ENCODE data around the gene AOC1.

AOC1 gene

DNA sequence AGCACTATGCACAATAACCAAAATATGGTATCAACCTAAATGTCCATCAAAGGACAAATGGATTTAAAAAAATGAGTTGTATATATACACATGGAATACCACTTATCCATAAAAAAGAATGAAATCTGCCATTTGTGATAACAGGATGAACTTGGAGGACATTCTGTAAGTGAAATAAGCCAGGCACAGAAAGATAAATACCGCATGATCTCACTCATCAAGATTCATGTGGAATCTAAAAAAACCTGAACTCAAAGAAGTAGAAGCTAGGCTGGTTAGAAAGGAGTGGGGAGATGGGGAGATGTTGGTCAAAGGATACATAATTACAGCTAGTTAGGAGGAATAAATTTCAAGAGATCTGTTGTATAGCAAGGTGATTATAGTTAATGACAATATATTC lies 17.3 kb upstream of the AOC1 start:
- DNase-seq, result no peak

- no peak for DNase-seq
Measured at GRCh38 chr7:150835702-150836280, 16.5 kb upstream of the AOC1 start.

DNA sequence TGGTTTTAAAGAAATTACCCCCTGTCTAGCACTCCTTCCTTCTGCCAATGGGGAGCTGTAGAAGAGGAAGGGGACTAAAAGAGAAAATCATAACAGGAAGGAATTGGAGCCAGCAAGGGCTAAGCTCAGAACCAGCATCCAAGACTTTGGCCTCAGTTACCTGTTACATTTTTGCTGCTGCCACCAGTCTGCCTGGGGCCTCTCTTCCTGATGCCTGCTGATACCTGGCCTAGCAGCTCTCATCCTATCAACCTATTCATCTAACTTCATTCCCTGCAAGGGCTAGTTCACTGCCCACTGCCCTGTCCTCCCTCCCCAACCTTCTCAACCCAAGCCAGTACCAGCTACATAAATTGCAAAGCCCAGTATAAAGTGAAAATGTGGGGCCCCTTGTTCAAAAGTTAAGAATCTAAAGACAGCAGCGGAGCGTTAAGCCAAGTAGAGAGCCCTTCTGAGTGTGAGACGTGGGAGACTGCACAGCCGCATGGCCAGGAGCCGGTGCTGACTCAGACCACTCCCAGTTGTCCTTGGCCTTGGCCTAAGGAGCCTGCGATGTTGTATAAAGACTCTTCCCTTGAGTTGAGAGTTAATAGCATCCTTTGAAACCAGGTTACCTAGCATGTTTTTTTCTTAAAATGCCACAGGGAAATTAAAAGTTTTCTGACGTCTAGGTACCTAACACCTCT lies 13.2 kb upstream of the AOC1 start:
- no peak for DNase-seq

DNA sequence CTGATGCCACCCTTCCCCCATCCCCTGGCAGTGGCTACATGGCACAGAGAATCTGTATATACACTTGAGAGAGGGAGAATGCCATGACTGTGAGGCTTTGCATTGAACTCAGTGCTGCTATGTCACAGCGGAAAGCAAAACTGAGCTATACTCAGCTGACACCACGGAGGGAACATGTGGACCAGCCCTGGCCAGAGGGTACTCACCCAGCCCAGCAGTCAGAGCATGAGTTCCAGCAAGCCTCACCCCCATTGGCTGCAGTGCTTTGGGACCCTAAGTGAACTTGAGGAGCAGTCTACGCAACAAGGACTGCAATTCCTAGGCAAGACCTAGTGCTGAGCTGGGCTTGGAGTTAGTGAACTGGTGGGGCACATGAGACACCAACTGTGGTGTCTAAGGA lies 10.3 kb upstream of the AOC1 start:
- DNase-seq, result no peak

DNA sequence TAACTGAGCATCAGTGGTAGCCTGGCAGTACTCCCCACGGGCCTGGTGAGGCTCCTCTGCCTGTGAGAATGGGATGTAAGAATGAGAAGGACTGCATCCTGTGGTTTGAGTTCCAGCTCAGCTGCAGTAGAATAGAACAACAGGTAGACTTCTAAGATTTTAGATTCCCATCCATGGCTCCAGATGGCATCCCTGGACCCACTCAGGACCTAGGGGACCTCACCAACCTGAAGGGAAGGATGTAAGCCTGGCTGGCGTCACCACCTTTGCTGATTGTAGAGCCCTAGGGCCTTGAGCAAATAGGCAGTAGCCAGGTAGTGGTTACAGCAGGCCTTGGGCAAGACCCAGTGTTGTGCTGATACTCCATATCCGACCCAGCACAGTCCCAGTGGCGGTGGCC lies 9.6 kb upstream of the AOC1 start:
- no peak for DNase-seq

GRCh38 chr7:150845421-150845861 lies 6.9 kb upstream of the AOC1 start:
- no peak for DNase-seq

DNA sequence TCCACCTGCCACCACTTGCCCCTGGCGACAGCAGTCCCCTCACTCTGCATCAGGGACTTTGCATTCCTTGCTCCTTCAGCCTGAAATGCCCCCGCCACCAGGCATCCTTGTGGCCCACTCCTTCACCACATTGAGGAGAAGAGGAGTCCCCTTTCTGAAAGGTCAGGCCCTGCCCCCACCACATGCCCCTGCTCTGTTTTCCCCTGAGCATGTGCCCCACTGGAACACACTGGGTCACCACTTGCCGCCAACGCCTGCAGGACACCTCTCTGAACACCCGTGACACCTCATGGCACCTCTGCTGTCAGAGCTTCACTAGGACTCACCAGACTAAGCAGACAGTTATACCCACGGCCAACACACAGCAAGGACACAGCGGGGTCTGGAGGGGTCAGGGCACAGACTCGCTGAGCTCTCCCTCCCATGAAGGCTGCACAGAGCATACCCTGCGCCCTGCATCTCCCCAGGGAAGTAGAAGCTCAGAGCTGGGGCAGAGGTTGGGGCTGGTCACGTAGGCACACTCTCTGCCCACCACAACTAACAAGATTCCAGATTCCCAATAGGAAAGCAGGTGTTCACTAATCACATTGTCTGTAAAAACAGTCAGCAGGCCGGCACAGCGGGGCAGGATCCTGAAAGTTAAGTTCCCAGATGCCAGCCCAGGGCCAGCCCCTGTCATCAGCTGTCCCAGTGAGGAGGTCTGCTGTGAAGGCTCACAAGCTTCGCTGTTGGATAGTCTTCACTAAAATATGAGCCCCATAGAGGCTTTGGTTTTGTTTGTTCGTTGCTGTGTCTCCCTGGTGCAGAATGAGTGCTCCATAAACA lies 5.8 kb upstream of the AOC1 start:
- no peak for DNase-seq

DNA sequence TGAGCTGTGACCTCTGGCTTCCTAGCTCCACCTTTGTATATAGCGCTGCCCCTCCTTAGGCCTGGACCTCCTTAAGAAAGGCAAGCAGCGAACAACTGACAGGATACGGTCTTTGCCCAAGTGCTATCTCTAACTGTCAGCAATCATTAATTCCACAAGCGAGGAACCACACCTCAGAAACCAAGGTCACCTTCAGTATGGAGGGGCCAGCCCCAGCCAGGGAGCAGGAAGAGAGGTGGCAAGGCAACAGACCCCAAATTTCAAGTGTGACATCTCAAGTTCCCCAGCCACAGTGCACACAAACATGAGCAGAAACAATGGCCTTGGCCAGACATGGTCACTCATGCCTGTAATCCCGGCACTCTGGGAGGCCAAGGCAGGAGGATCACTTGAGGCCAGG lies 4.8 kb upstream of the AOC1 start:
- no peak for DNase-seq

DNA sequence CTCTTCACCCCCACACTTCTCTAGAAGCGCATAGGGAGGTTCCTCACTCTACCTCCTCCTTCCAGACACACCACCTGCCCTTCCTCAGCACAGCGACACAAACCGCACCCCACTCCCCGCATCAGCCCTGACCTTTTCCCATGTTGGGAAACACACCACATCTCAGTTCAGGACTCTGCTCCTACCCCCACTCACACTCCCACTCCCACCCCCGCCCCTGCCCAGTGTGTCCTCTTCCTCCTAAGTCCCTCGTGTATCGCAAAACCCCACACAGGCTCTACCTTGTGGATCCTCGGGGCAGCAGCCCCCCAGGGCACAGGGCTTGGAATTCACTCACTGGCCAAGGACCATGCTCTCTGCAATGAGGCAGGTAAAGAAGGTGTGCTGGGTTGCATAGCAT lies 4.2 kb upstream of the AOC1 start:
- no peak for DNase-seq

DNA sequence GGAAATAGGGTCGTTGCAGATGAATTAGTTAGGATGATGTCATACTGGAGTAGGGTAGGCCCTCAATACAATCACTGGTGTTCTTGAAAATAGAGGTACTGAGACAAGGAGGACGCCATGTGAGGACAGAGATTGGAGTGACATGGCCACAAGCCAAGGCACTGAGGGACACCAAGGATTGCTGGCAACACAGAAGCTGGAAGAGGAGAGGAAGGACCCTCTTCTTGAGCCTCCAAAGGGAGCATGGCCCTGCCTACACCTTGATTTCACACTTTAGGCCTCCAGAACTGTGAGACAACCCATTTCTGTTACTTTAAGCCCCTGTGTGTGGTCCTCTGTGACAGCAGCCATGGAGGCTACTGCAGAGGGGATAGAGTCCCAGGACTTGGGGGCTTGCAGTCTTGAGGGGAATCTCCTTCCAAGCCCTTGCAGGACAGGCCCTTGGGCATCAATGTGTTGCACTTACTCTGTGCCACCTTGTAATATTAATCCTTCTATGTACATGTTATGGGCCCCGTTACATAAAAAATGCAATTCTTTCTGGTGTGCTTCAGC lies 3.7 kb upstream of the AOC1 start:
- no peak for DNase-seq

GRCh38 chr7:150849204-150849775 lies 3.0 kb upstream of the AOC1 start:
- DNase-seq, result no peak

GRCh38 chr7:150850273-150850672 lies 2.0 kb upstream of the AOC1 start:
- DNase-seq, result no peak

DNA sequence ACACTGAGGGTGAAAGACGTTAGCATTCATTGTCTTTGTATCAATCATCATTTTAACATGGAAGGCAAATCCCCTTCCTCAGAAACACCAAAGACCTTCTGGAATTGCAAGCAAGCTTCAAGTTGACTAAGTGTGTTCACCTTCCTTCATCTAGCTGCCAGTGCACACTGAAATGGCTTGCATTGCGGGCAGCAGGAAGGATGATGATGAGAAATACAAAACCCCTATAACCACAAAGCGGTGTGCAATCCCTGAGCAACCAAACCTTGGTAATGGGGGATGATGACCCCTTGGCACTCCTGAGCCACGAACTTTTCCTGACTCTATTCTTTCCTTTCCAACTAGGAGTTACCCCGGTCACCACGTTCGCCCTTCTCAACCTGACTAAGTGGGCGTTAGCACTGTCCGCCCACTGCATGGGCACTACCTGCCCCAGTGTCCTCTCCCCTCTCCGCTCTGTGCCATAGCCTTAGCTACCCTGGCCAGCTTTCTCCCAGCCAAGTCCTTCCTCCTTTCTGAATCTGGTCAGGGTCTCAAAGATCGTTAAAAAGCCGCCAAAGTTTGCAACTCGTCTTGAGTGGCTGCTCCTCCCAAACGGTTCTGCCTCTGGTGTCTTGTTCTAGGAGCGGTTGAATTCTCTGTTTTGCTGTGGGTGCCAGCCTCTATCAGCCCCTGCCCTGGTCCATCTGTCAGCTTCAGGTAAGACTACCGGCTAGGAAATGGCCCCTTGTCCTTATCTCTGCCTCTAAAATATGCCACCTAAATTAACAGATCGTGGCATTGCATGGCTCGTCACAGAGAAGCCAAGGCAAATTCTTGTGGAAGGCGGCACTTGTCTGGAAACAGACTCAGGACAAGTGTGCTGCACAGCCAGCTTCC lies 586 bp upstream of the AOC1 start:
- no peak for DNase-seq

DNA sequence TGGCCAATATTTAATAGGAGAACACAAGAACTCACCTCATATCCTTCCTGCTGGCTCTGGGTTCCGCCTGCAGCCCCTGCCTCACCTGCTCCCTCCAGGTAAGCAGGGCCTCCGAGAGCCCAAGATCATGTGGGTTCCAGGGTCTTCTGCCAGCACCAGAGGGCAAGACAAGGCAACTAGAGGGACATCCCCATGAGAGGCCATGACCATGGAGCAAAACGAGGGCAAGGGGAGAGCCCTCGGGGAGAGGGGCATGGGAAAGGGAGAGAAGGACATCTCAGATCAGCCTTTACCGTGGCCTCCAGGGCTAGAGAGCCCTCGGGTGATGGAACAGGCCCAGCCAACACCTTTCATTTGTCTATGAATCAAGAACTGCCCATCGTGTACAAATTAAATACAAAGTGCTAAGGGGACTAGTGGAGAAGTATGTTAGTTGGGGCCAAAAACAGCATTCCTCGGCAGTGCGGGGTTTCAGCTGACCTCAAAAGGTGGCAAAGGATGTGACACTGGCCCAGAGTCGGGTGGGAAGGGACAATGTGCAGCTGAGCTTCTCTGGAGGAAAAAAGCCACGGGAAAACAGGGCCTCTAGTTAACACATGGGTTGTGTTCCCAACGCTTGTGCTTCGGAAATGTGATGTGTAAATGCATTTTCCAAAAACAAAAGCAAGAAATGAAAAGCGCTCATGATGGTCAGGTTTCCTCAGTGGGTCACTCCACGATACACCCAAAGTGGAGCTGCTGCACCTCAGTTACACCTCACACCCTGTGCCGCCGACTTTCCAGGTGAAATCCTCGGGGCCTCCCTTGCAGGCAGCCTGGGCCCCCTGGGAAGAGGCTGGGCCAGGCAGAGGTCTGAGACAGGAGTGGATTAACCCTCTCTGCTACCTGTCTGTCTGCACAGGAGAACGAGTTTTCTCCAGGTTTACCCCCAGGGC lies 2.0 kb downstream of the AOC1 start:
- DNase-seq, result no peak

GRCh38 chr7:150855046-150855445 lies 2.7 kb downstream of the AOC1 start:
- no peak for DNase-seq

GRCh38 chr7:150855476-150856302 lies 3.4 kb downstream of the AOC1 start:
- DNase-seq, result no peak

DNA sequence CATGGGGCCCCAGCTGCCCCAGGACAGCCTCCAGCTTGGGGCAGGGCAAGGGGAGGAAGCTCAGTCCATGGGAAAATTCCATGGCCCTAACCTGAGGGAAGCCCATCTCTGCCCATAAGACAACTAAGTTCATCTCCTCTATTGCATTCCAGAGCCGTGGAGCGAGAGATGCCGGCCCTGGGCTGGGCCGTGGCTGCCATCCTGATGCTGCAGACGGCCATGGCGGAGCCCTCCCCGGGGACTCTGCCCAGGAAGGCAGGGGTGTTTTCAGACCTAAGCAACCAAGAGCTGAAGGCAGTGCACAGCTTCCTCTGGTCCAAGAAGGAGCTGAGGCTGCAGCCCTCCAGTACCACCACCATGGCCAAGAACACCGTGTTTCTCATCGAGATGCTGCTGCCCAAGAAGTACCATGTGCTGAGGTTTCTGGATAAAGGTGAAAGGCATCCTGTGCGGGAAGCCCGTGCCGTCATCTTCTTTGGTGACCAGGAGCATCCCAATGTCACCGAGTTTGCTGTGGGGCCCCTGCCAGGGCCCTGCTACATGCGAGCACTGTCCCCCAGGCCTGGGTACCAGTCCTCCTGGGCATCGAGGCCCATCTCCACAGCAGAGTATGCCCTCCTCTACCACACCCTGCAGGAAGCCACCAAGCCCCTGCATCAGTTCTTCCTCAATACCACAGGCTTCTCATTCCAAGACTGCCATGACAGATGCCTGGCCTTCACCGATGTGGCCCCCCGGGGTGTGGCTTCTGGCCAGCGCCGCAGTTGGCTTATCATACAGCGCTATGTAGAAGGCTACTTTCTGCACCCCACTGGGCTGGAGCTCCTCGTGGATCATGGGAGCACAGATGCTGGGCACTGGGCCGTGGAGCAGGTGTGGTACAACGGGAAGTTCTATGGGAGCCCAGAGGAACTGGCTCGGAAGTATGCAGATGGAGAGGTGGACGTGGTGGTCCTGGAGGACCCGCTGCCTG lies 4.3 kb downstream of the AOC1 start:
- DNase-seq, result no peak

DNA sequence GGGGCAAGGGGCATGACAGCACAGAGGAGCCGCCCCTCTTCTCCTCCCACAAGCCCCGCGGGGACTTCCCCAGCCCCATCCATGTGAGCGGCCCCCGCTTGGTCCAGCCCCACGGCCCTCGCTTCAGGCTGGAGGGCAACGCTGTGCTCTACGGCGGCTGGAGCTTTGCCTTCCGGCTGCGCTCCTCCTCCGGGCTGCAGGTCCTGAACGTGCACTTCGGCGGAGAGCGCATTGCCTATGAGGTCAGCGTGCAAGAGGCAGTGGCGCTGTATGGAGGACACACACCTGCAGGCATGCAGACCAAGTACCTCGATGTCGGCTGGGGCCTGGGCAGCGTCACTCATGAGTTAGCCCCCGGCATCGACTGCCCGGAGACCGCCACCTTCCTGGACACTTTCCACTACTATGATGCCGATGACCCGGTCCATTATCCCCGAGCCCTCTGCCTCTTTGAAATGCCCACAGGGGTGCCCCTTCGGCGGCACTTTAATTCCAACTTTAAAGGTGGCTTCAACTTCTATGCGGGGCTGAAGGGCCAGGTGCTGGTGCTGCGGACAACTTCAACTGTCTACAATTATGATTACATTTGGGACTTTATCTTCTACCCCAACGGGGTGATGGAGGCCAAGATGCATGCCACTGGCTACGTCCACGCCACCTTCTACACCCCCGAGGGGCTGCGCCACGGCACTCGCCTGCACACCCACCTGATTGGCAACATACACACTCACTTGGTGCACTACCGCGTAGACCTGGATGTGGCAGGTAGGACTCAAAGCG lies 5.1 kb downstream of the AOC1 start:
- no peak for DNase-seq
